ENCODE results near the gene TMOD1.
A peak's percentile ranks its signal among the peaks of the same experiment; 100 is the strongest.

Gene TMOD1

GRCh38 chr9:97479496-97480159 lies 21.8 kb upstream of the TMOD1 start:
- ChIA-PET CTCF (interaction anchor here (0.7 to 4.9 kb wide), 4 partner anchors 11 to 135 kb away, joined by 3 to 38 read pairs (median 4); no protein-coding TSS in a partner anchor), POLR2A (no interaction called here)
- no peak for DNase-seq
- no peaks in the 10 kb centered on the region for H3K4me1 ChIP-seq (ENCODE audit: control extremely low read depth in 1 of 4, control insufficient read depth in 4 of 4, insufficient read depth in 4 of 4, low read length in 3 of 4)
- WGBS (ENCODE audit: insufficient coverage): 89% methylated on average over 2 of the region's 5 CpGs
- no peak overlapping the region for H3K4me3 ChIP-seq (ENCODE audit: control insufficient read depth in 1 of 7, extremely low read depth in 1 of 7, insufficient read depth in 4 of 7, low read depth in 2 of 7, low read length in 6 of 7)
- H3K9me3 ChIP-seq (ENCODE audit: control extremely low read depth in 1 of 5, control insufficient read depth in 4 of 5, insufficient read depth in 2 of 5, low read depth in 1 of 5, low read length in 4 of 5): peaks cover 0 to 5% (median 0%) of the 10 kb centered on the region in 5 experiments
- no peaks in the 10 kb centered on the region for H3K27me3 ChIP-seq (replicated peaks in 2 of 5; ENCODE audit: control insufficient read depth in 4 of 5, insufficient read depth in 5 of 5, low read length in 4 of 5)
- H3K27ac ChIP-seq (ENCODE audit: insufficient read depth in 1 of 2, low read depth in 1 of 2, low read length in 2 of 2, poor library complexity in 1 of 2, severe bottlenecking in 2 of 2): no peak overlapping the region
- peaks cover 3 to 6% (median 5%) of the 10 kb centered on the region in 4 experiments for H3K36me3 ChIP-seq (ENCODE audit: control insufficient read depth in 4 of 4, insufficient read depth in 4 of 4, low read length in 3 of 4)

DNA sequence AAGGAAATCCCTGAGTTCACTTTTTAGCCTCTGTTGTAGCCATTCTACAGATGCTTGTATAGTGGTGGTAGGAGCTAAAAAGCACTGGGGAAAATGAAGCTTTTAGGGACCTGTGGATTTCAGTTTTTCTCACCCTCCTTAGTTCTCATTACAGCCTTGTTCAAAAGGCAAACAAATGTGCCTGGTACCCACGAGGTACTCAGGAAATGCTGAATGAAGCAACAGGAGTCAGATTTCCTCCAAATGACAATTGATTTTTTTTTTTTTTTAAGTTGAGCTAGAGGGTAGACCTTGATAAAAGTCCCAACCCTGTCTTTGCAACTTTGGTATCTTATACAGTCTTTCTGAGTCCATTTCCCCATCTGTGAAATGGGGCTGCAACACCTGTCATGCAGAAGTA lies 21.3 kb upstream of the TMOD1 start:
- CTCF ChIA-PET: interaction anchor here (0.7 to 4.9 kb wide), 6 partner anchors 11 to 135 kb away, joined by 3 to 38 read pairs (median 5); partner anchors contain the start of gene TMOD1
- H3K27me3 ChIP-seq (replicated peaks in 2 of 5; ENCODE audit: control insufficient read depth in 4 of 5, insufficient read depth in 5 of 5, low read length in 4 of 5): no peaks in the 10 kb centered on the region
- WGBS (ENCODE audit: insufficient coverage): 0% methylated on average over 1 of the region's 1 CpG

DNA sequence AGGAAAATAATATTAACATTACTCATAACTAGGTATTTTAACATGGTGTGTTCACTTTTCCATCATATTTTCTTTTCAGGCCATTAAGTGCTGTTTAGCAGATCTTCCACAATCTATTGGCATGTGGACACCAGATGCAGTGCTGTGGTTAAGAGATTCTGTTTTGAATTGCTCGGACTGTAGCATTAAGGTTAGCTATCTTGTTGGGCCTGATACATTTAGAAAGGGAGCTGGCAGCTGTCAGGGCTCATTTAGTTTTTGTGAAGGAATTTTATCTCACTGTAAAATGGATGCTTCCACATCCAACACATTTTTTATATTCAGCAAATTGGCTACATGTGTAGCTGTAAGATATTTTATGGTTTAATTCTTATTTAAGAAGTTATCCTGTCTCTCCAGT lies 20.7 kb upstream of the TMOD1 start:
- ChIA-PET CTCF (interaction anchor here (1.5 to 4.9 kb wide), 4 partner anchors 12 to 134 kb away, joined by 3 to 38 read pairs (median 10); partner anchors contain the start of gene TMOD1), POLR2A (no interaction called here)
- Histone ChIP-seq H3K9me3 (ENCODE audit: control extremely low read depth in 1 of 5, control insufficient read depth in 4 of 5, insufficient read depth in 2 of 5, low read depth in 1 of 5, low read length in 4 of 5) (peaks cover 0 to 5% (median 0%) of the 10 kb centered on the region in 5 experiments), H3K27me3 (replicated peaks in 2 of 5; ENCODE audit: control insufficient read depth in 4 of 5, insufficient read depth in 5 of 5, low read length in 4 of 5) (no peaks in the 10 kb centered on the region), H3K27ac (ENCODE audit: insufficient read depth in 1 of 2, low read depth in 1 of 2, low read length in 2 of 2, poor library complexity in 1 of 2, severe bottlenecking in 2 of 2) (no peak overlapping the region), H3K4me1 (ENCODE audit: control extremely low read depth in 1 of 4, control insufficient read depth in 4 of 4, insufficient read depth in 4 of 4, low read length in 3 of 4) (no peaks in the 10 kb centered on the region), H3K4me3 (ENCODE audit: control insufficient read depth in 1 of 7, extremely low read depth in 1 of 7, insufficient read depth in 4 of 7, low read depth in 2 of 7, low read length in 6 of 7) (no peak overlapping the region), H3K36me3 (ENCODE audit: control insufficient read depth in 4 of 4, insufficient read depth in 4 of 4, low read length in 3 of 4) (peaks cover 0 to 6% (median 5%) of the 10 kb centered on the region in 4 experiments)
- no peak for DNase-seq
- WGBS (ENCODE audit: insufficient coverage): 100% methylated on average over 1 of the region's 1 CpG

More for the DNA sequence above, 21.3 kb upstream of the TMOD1 start:
- Histone ChIP-seq H3K36me3 (ENCODE audit: control insufficient read depth in 4 of 4, insufficient read depth in 4 of 4, low read length in 3 of 4) (peaks cover 0 to 6% (median 5%) of the 10 kb centered on the region in 4 experiments), H3K4me1 (ENCODE audit: control extremely low read depth in 1 of 4, control insufficient read depth in 4 of 4, insufficient read depth in 4 of 4, low read length in 3 of 4) (no peaks in the 10 kb centered on the region), H3K27ac (ENCODE audit: insufficient read depth in 1 of 2, low read depth in 1 of 2, low read length in 2 of 2, poor library complexity in 1 of 2, severe bottlenecking in 2 of 2) (no peak overlapping the region), H3K4me3 (ENCODE audit: control insufficient read depth in 1 of 7, extremely low read depth in 1 of 7, insufficient read depth in 4 of 7, low read depth in 2 of 7, low read length in 6 of 7) (no peak overlapping the region), H3K9me3 (ENCODE audit: control extremely low read depth in 1 of 5, control insufficient read depth in 4 of 5, insufficient read depth in 2 of 5, low read depth in 1 of 5, low read length in 4 of 5) (peaks cover 0 to 5% (median 0%) of the 10 kb centered on the region in 5 experiments)
- DNase-seq: no peak
- POLR2A ChIA-PET: no interaction called here

- peaks cover 0 to 20% (median 13%) of the 10 kb centered on the region in 4 experiments for H3K36me3 ChIP-seq (ENCODE audit: control insufficient read depth in 4 of 4, insufficient read depth in 4 of 4, low read length in 3 of 4)
- H3K4me3 ChIP-seq (ENCODE audit: control insufficient read depth in 1 of 7, extremely low read depth in 1 of 7, insufficient read depth in 4 of 7, low read depth in 2 of 7, low read length in 6 of 7): no peak overlapping the region
- 100% methylated on average over 1 of the region's 1 CpG for WGBS (ENCODE audit: insufficient coverage)
- POLR2A ChIA-PET: no interaction called here
- no peak for DNase-seq
- H3K9me3 ChIP-seq (ENCODE audit: control extremely low read depth in 1 of 5, control insufficient read depth in 4 of 5, insufficient read depth in 2 of 5, low read depth in 1 of 5, low read length in 4 of 5): peaks cover 0 to 14% (median 4%) of the 10 kb centered on the region in 5 experiments
- H3K27ac ChIP-seq (ENCODE audit: insufficient read depth in 1 of 2, low read depth in 1 of 2, low read length in 2 of 2, poor library complexity in 1 of 2, severe bottlenecking in 2 of 2): no peak overlapping the region
- H3K27me3 ChIP-seq (replicated peaks in 2 of 5; ENCODE audit: control insufficient read depth in 4 of 5, insufficient read depth in 5 of 5, low read length in 4 of 5): no peaks in the 10 kb centered on the region
- H3K4me1 ChIP-seq (ENCODE audit: control extremely low read depth in 1 of 4, control insufficient read depth in 4 of 4, insufficient read depth in 4 of 4, low read length in 3 of 4): no peaks in the 10 kb centered on the region
- CTCF ChIA-PET: interaction anchor here (1.0 to 5.6 kb wide), 5 partner anchors 15 to 131 kb away, joined by 3 to 39 read pairs (median 4); no protein-coding TSS in a partner anchor
Measured at GRCh38 chr9:97484134-97484533, 17.3 kb upstream of the TMOD1 start.

- Histone ChIP-seq H3K9me3 (ENCODE audit: control extremely low read depth in 1 of 5, control insufficient read depth in 4 of 5, insufficient read depth in 2 of 5, low read depth in 1 of 5, low read length in 4 of 5) (peaks cover 0 to 13% (median 3%) of the 10 kb centered on the region in 5 experiments), H3K36me3 (ENCODE audit: control insufficient read depth in 4 of 4, insufficient read depth in 4 of 4, low read length in 3 of 4) (peaks cover 0 to 20% (median 13%) of the 10 kb centered on the region in 4 experiments), H3K27me3 (replicated peaks in 2 of 5; ENCODE audit: control insufficient read depth in 4 of 5, insufficient read depth in 5 of 5, low read length in 4 of 5) (no peaks in the 10 kb centered on the region), H3K4me1 (ENCODE audit: control extremely low read depth in 1 of 4, control insufficient read depth in 4 of 4, insufficient read depth in 4 of 4, low read length in 3 of 4) (no peaks in the 10 kb centered on the region), H3K4me3 (ENCODE audit: control insufficient read depth in 1 of 7, extremely low read depth in 1 of 7, insufficient read depth in 4 of 7, low read depth in 2 of 7, low read length in 6 of 7) (no peak overlapping the region), H3K27ac (ENCODE audit: insufficient read depth in 1 of 2, low read depth in 1 of 2, low read length in 2 of 2, poor library complexity in 1 of 2, severe bottlenecking in 2 of 2) (no peak overlapping the region)
- peak in 1 of 3 donors; percentile 19 for DNase-seq
- 100% methylated on average over 1 of the region's 2 CpGs for WGBS (ENCODE audit: insufficient coverage)
- ChIA-PET POLR2A (no interaction called here), CTCF (interaction anchor here (1.0 to 5.6 kb wide), 3 partner anchors 9 to 18 kb away, joined by 4 to 39 read pairs (median 13); no protein-coding TSS in a partner anchor)
Measured at GRCh38 chr9:97487107-97487506, 14.4 kb upstream of the TMOD1 start.

- ChIA-PET CTCF (interaction anchor here (0.9 to 5.6 kb wide), 4 partner anchors 10 to 110 kb away, joined by 3 to 39 read pairs (median 4); no protein-coding TSS in a partner anchor), POLR2A (interaction anchor here (0.6 kb wide), 1 partner anchor 876 kb away, joined by 4 read pairs; no protein-coding TSS in a partner anchor)
- no peaks in the 10 kb centered on the region for H3K4me1 ChIP-seq (ENCODE audit: control extremely low read depth in 1 of 4, control insufficient read depth in 4 of 4, insufficient read depth in 4 of 4, low read length in 3 of 4)
- WGBS (ENCODE audit: insufficient coverage): 100% methylated on average over 1 of the region's 1 CpG
- peak in 2 of 3 donors; percentile 28 to 42 for DNase-seq
- H3K9me3 ChIP-seq (ENCODE audit: control extremely low read depth in 1 of 5, control insufficient read depth in 4 of 5, insufficient read depth in 2 of 5, low read depth in 1 of 5, low read length in 4 of 5): peaks cover 0 to 9% (median 3%) of the 10 kb centered on the region in 5 experiments
- H3K36me3 ChIP-seq (ENCODE audit: control insufficient read depth in 4 of 4, insufficient read depth in 4 of 4, low read length in 3 of 4): peaks cover 0 to 18% (median 11%) of the 10 kb centered on the region in 4 experiments
- no peak overlapping the region for H3K27ac ChIP-seq (ENCODE audit: insufficient read depth in 1 of 2, low read depth in 1 of 2, low read length in 2 of 2, poor library complexity in 1 of 2, severe bottlenecking in 2 of 2)
- H3K4me3 ChIP-seq (ENCODE audit: control insufficient read depth in 1 of 7, extremely low read depth in 1 of 7, insufficient read depth in 4 of 7, low read depth in 2 of 7, low read length in 6 of 7): no peak overlapping the region
- no peaks in the 10 kb centered on the region for H3K27me3 ChIP-seq (replicated peaks in 2 of 5; ENCODE audit: control insufficient read depth in 4 of 5, insufficient read depth in 5 of 5, low read length in 4 of 5)
Measured at GRCh38 chr9:97487861-97488260, 13.6 kb upstream of the TMOD1 start.

Data from common myeloid progenitor, CD34-positive (primary cell).